Parathyroid adenoma (tissue), 2 donors: Measurements from ENCODE around the gene COL23A1.

ENCODE experiments used
- H2AFZ ChIP-seq: fragments of 300-600 bp; sonication (generic); one replicate; pipeline ENCODE4 v1.7.0; 2017; ENCODE audit warnings: antibody characterized with exemption, mild to moderate bottlenecking
- H3K27ac ChIP-seq: fragments of 300-600 bp; sonication (generic); one replicate; pipeline ENCODE4 v1.7.0; 2017
- H3K27me3 ChIP-seq: fragments of 300-600 bp; sonication (generic); one replicate; pipeline ENCODE4 v1.7.0; 2017; ENCODE audit warnings: low read length; ENCODE audit not compliant: control insufficient read depth, insufficient read depth
- H3K36me3 ChIP-seq: fragments of 300-600 bp; sonication (generic); one replicate; pipeline ENCODE4 v1.7.0; 2017; ENCODE audit warnings: low read length; ENCODE audit not compliant: control insufficient read depth, insufficient read depth
- H3K4me1 ChIP-seq: fragments of 300-600 bp; sonication (generic); one replicate; pipeline ENCODE4 v1.7.0; 2017; ENCODE audit warnings: control low read depth
- H3K4me2 ChIP-seq: fragments of 300-600 bp; sonication (generic); one replicate; pipeline ENCODE4 v1.7.0; 2017; ENCODE audit warnings: low read length
- H3K4me3 ChIP-seq: fragments of 300-600 bp; sonication (generic); one replicate; pipeline ENCODE4 v1.7.0; 2017; ENCODE audit warnings: low read depth, low read length
- H3K79me2 ChIP-seq: fragments of 300-600 bp; sonication (generic); one replicate; pipeline ENCODE4 v1.7.0; 2017; ENCODE audit warnings: control low read depth
- H3K9ac ChIP-seq: fragments of 300-600 bp; sonication (generic); one replicate; pipeline ENCODE4 v1.7.0; 2017; ENCODE audit warnings: mild to moderate bottlenecking
- H3K9me3 ChIP-seq: fragments of 300-600 bp; sonication (generic); one replicate; pipeline ENCODE4 v1.7.0; 2017; ENCODE audit warnings: low read length; ENCODE audit not compliant: control insufficient read depth
- TF ChIP-seq, protein P1 (sequence below): fragments of 300-600 bp; sonication (generic); IDR thresholded peaks from one replicate; pipeline ENCODE4 v1.7.0; 2017; ENCODE audit warnings: antibody characterized with exemption, mild to moderate bottlenecking
- donor health status: primary hyperparathyroidism.

Gene COL23A1

DNA sequence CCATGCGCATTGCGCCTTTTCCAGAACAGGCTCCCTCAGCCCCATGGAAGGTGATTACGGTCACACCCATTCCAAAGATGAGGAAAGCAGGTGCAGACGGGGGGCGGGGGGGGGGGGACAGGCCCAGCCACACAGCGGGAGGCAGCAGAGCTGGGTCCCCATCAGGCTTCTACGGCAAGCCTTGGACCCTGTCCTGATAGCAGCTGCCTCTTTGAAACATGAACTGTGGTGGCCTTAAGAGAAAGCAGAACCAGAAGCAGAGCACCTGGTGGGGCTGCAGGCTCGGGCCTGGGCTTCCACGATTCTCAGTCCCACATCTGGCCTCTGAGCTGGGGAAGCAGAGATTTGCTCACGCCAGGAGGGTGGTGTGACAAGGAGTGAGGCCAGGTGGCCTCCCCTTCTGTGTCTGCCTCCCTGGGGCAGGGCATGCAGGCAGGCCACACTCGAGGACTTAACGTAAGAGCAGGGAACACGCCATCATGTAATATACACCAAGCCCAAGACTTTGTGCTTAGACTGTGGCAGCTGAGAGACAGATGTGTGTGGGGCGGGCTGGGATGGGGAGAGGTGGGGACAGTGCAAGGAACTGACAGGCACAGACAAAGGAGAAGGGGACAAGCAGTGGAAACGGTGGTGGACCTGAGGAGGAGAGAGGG lies 343.4 kb downstream of the COL23A1 start:
- Histone ChIP-seq H3K9ac (no peak overlapping the region), H3K27me3 (no peaks in the 10 kb centered on the region), H3K27ac (no peak overlapping the region), H2AFZ (no peak overlapping the region), H3K4me1 (no peaks in the 10 kb centered on the region), H3K9me3 (no peaks in the 10 kb centered on the region), H3K79me2 (no peaks in the 10 kb centered on the region), H3K4me2 (no peak overlapping the region), H3K4me3 (no peak overlapping the region), H3K36me3 (no peaks in the 10 kb centered on the region)
- TF ChIP-seq, protein P1, sequence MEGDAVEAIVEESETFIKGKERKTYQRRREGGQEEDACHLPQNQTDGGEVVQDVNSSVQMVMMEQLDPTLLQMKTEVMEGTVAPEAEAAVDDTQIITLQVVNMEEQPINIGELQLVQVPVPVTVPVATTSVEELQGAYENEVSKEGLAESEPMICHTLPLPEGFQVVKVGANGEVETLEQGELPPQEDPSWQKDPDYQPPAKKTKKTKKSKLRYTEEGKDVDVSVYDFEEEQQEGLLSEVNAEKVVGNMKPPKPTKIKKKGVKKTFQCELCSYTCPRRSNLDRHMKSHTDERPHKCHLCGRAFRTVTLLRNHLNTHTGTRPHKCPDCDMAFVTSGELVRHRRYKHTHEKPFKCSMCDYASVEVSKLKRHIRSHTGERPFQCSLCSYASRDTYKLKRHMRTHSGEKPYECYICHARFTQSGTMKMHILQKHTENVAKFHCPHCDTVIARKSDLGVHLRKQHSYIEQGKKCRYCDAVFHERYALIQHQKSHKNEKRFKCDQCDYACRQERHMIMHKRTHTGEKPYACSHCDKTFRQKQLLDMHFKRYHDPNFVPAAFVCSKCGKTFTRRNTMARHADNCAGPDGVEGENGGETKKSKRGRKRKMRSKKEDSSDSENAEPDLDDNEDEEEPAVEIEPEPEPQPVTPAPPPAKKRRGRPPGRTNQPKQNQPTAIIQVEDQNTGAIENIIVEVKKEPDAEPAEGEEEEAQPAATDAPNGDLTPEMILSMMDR, result no peak

DNA sequence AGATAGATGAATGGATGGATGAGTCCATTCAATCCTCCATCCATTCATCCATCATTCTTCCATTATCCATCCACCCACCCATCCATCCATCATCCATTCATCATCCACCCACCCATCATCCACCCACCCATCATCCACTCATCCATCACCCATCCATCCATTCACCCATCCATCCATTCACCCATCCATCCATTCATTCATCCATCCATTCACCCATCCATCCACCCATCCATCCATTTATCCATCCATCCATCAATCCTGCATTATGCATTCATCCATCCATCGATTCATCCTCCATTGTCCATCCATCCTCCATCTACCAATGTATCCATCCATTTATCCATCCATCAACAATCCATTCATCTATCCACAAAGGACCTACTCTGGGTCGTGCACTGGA lies 344.8 kb downstream of the COL23A1 start:
- Histone ChIP-seq H3K4me3 (no peak overlapping the region), H3K79me2 (no peaks in the 10 kb centered on the region), H3K27ac (no peak overlapping the region), H3K9ac (no peak overlapping the region), H3K36me3 (no peaks in the 10 kb centered on the region), H3K27me3 (no peaks in the 10 kb centered on the region), H3K4me1 (no peaks in the 10 kb centered on the region), H3K9me3 (no peaks in the 10 kb centered on the region), H2AFZ (no peak overlapping the region), H3K4me2 (no peak overlapping the region)
- TF ChIP-seq, protein P1, result no peak

DNA sequence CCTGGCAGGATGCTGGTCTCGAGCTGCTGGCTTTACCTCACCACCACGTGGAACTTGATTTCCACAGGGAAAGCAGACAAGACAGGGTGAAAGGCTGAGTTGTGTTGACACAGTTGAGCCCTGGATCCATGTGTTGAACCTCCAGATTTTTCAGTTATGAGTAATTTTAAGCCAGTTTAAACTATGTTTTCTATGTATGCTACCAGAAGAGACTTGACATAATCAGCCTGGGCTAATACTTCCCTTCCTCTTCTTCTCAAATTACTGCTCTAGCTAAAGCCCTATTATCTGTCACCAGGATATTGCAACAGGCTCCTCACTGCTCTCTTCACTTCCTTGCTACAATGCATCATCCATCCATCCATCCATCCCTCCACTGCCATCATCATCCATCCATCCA lies 345.6 kb downstream of the COL23A1 start:
- no peaks in the 10 kb centered on the region for H3K4me1 ChIP-seq
- H3K36me3 ChIP-seq, result no peaks in the 10 kb centered on the region
- no peak overlapping the region for H2AFZ ChIP-seq
- H3K4me3 ChIP-seq, result no peak overlapping the region
- H3K27ac ChIP-seq, result no peak overlapping the region
- H3K9me3 ChIP-seq, result no peaks in the 10 kb centered on the region
- no peak overlapping the region for H3K9ac ChIP-seq
- TF ChIP-seq, protein P1, result no peak
- no peaks in the 10 kb centered on the region for H3K79me2 ChIP-seq
- H3K4me2 ChIP-seq, result no peak overlapping the region
- no peaks in the 10 kb centered on the region for H3K27me3 ChIP-seq

DNA sequence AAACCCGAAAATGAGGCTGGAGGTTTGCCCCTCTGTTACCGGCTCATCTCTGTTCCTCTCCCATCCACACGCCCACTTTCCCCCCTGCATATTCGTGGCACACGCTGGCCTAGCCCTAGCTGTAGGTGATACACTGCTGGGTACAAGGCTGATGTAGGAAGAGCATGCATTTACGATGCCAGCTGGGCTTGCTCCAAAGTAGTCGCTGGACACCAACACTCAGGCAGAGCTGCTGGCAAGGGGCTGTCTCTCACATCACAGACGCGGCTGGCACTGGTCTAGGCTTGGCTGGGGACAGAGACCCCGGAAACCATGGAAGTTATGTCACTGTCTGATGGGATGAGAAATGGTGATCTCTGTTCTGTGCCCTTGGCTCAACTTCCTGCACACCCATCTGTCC lies 347.8 kb downstream of the COL23A1 start:
- Histone ChIP-seq H3K4me3 (no peak overlapping the region), H3K36me3 (no peaks in the 10 kb centered on the region), H3K4me2 (no peak overlapping the region), H3K27ac (no peak overlapping the region), H2AFZ (no peak overlapping the region), H3K9me3 (no peaks in the 10 kb centered on the region), H3K9ac (no peak overlapping the region), H3K27me3 (no peaks in the 10 kb centered on the region), H3K4me1 (no peaks in the 10 kb centered on the region), H3K79me2 (no peaks in the 10 kb centered on the region)
- TF ChIP-seq, protein P1, result no peak

DNA sequence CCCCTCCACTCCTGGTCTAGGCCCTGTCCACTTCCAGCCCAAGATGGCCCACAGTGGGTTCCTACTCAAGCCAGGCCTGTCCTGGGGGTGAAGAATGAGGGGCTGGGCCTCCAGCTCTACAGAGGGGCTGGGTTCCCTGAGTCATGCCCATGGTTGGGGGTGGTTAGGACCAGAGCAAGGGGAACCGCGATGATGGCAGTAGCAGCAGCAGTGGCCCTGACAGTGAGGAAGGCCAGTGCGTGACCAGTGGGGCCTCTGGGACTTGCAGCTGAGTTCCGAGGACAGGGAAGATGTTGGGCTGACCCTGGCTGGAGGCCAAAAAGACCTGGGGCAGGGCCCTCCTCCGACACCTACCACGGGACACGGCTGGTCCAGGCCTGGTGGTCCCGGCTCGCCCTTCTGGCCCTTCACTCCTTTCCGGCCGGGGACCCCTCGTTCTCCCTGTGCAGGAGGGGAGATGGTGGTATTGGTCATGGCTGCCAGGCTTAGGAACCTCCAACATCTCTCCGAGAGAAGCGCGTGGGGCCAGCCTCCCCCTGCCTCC lies 348.4 kb downstream of the COL23A1 start:
- no peaks in the 10 kb centered on the region for H3K27me3 ChIP-seq
- H3K4me1 ChIP-seq, result no peaks in the 10 kb centered on the region
- no peak overlapping the region for H3K27ac ChIP-seq
- H3K9ac ChIP-seq, result no peak overlapping the region
- H3K4me3 ChIP-seq, result no peak overlapping the region
- TF ChIP-seq, protein P1, result no peak
- no peak overlapping the region for H3K4me2 ChIP-seq
- H3K79me2 ChIP-seq, result no peaks in the 10 kb centered on the region
- no peak overlapping the region for H2AFZ ChIP-seq
- H3K36me3 ChIP-seq, result no peaks in the 10 kb centered on the region
- no peaks in the 10 kb centered on the region for H3K9me3 ChIP-seq
